H1 (cell line): ENCODE measurements around the gene GALNT1. TPM values are rescaled to one million over a fixed set of nuclear protein-coding genes. Genes with fewer than 3 reads are reported as not detected.

Source experiments
- CTCF ChIA-PET: fragments of 300-600 bp; sonication (Branson Sonifier 250); formaldehyde crosslinking; loops from one replicate; lab custom pipeline; 2021; ENCODE audit not compliant: partially characterized antibody; lab: Charles Lee
- POLR2A ChIA-PET: fragments of 300-600 bp; sonication (Branson Sonifier 250); formaldehyde crosslinking; loops from one replicate; lab custom pipeline; 2021; ENCODE audit warnings: inconsistent platforms; ENCODE audit not compliant: partially characterized antibody; lab: Charles Lee
- DNase-seq, 2 experiments: peaks; one replicate each; pipeline versions ENCODE4 v3.0.0 to v3.0.0-alpha.2; 2010 to 2022; ENCODE audit warnings: low spot score in 2 of 2, low read depth in 1 of 2, mixed read lengths in 1 of 2
- FAIRE-seq: peaks from 2 replicates; lab custom pipeline; 2011; peaks lifted over from hg19 to GRCh38; lab: Jason Lieb, UNC
- H2AFZ ChIP-seq: 2 replicates; pipeline ENCODE4 v1.8.1; 2012; ENCODE audit warnings: low read length, inconsistent platforms
- H2AK5ac ChIP-seq: 2 replicates; pipeline ENCODE4 v1.6.1; 2013; ENCODE audit warnings: low read depth, low read length
- H2BK120ac ChIP-seq: replicated peaks from 2 replicates; pipeline ENCODE3; 2013; ENCODE audit warnings: low read depth, low read length, inconsistent platforms
- H2BK12ac ChIP-seq: 2 replicates; pipeline ENCODE4 v1.6.1; 2013; ENCODE audit warnings: low read depth, low read length
- H2BK15ac ChIP-seq: 2 replicates; pipeline ENCODE4 v1.6.1; 2013; ENCODE audit warnings: low read length
- H2BK20ac ChIP-seq: 2 replicates; pipeline ENCODE4 v1.6.1; 2013; ENCODE audit warnings: low read length
- H2BK5ac ChIP-seq: 2 replicates; pipeline ENCODE4 v1.6.1; 2013; ENCODE audit warnings: low read depth, low read length
- H3K14ac ChIP-seq: 2 replicates; pipeline ENCODE4 v1.6.1; 2013; ENCODE audit warnings: inconsistent platforms; ENCODE audit not compliant: insufficient read length
- H3K18ac ChIP-seq: 2 replicates; pipeline ENCODE4 v1.6.1; 2013; ENCODE audit warnings: low read length; ENCODE audit errors: extremely low read depth
- H3K23ac ChIP-seq: 2 replicates; pipeline ENCODE4 v1.6.1; 2013; ENCODE audit warnings: inconsistent platforms; ENCODE audit not compliant: insufficient read length
- H3K23me2 ChIP-seq: 2 replicates; pipeline ENCODE4 v1.6.1; 2013; ENCODE audit warnings: low read depth, low read length
- H3K27ac ChIP-seq: 2 replicates; pipeline ENCODE4 v1.6.1; 2011; ENCODE audit warnings: low read depth, low read length, inconsistent platforms
- H3K27me3 ChIP-seq, 4 experiments: replicated peaks in 1 of 4; 1 replicate in 1 of 4; 2 replicates in 3 of 4; pipeline versions ENCODE4 v1.6.1 to v1.8.1; 2011 to 2013; ENCODE audit warnings: low read length in 3 of 4, mild to moderate bottlenecking in 3 of 4, inconsistent platforms in 2 of 4, mixed read lengths in 2 of 4, moderate library complexity in 1 of 4; ENCODE audit not compliant: control insufficient read depth in 3 of 4, insufficient read depth in 3 of 4; ENCODE audit errors: extremely low read depth in 1 of 4
- H3K36me3 ChIP-seq, 4 experiments: 2 replicates each; pipeline versions ENCODE4 v1.6.1 to v1.8.1; 2011 to 2013; ENCODE audit warnings: mild to moderate bottlenecking in 4 of 4, low read length in 3 of 4, moderate library complexity in 2 of 4, control low read depth in 1 of 4, inconsistent platforms in 1 of 4; ENCODE audit not compliant: insufficient read depth in 4 of 4, control insufficient read depth in 2 of 4
- H3K4ac ChIP-seq: replicated peaks from 2 replicates; pipeline ENCODE3; 2013; ENCODE audit warnings: low read length, low read depth, mixed read lengths, inconsistent platforms; ENCODE audit not compliant: insufficient read length
- H3K4me1 ChIP-seq, 4 experiments: replicated peaks in 1 of 4; 1 replicate in 1 of 4; 2 replicates in 3 of 4; pipeline versions ENCODE4 v1.6.1 to v1.8.1; 2011 to 2013; ENCODE audit warnings: low read length in 3 of 4, inconsistent platforms in 2 of 4, mixed read lengths in 1 of 4; ENCODE audit not compliant: insufficient read depth in 4 of 4, control insufficient read depth in 3 of 4
- H3K4me2 ChIP-seq, 2 experiments: 2 replicates each; pipeline versions ENCODE4 v1.6.1 to v1.8.1; 2011 to 2013; ENCODE audit warnings: low read depth in 2 of 2, low read length in 2 of 2, control low read depth in 1 of 2, inconsistent platforms in 1 of 2, mild to moderate bottlenecking in 1 of 2; ENCODE audit not compliant: insufficient read depth in 1 of 2
- H3K4me3 ChIP-seq, 4 experiments: fragments of 200-600, 300-600 bp in 1 of 4; sonication (generic), shearing (Covaris generic), sonication (Bioruptor Twin) in 1 of 4; 2 replicates each; pipeline versions ENCODE4 v1.5.1 to v1.8.1; 2011 to 2016; ENCODE audit warnings: low read length in 4 of 4, low read depth in 3 of 4, control low read depth in 2 of 4, inconsistent platforms in 2 of 4, mild to moderate bottlenecking in 2 of 4, mixed read lengths in 1 of 4, moderate library complexity in 1 of 4; ENCODE audit not compliant: insufficient read depth in 2 of 4; ENCODE audit errors: extremely low read depth in 1 of 4
- H3K56ac ChIP-seq: replicated peaks from 2 replicates; pipeline ENCODE3; 2013; ENCODE audit warnings: low read depth, mild to moderate bottlenecking, mixed read lengths, low read length, inconsistent platforms; ENCODE audit not compliant: insufficient read length
- H3K79me1 ChIP-seq: 2 replicates; pipeline ENCODE4 v1.6.1; 2013; ENCODE audit warnings: low read depth, low read length, control low read depth
- H3K79me2 ChIP-seq, 2 experiments: 2 replicates each; pipeline versions ENCODE4 v1.6.1 to v1.8.1; 2012 to 2013; ENCODE audit warnings: low read length in 2 of 2, mild to moderate bottlenecking in 2 of 2, inconsistent platforms in 1 of 2; ENCODE audit not compliant: insufficient read depth in 2 of 2, control insufficient read depth in 1 of 2
- H3K9ac ChIP-seq, 4 experiments: replicated peaks in 1 of 4; 1 replicate in 1 of 4; 2 replicates in 3 of 4; pipeline versions ENCODE4 v1.6.1 to v1.8.1; 2011 to 2013; ENCODE audit warnings: low read depth in 3 of 4, low read length in 3 of 4, control low read depth in 2 of 4, mild to moderate bottlenecking in 2 of 4, moderate library complexity in 2 of 4, inconsistent platforms in 1 of 4; ENCODE audit errors: extremely low read depth in 1 of 4
- H3K9me3 ChIP-seq, 2 experiments: 2 replicates each; pipeline versions ENCODE4 v1.6.1 to v1.8.1; 2012 to 2013; ENCODE audit warnings: mild to moderate bottlenecking in 2 of 2, moderate library complexity in 2 of 2, control low read depth in 1 of 2, inconsistent platforms in 1 of 2, low read depth in 1 of 2, low read length in 1 of 2, mixed read lengths in 1 of 2; ENCODE audit not compliant: insufficient read depth in 2 of 2
- H4K20me1 ChIP-seq, 2 experiments: replicated peaks in 1 of 2; 2 replicates each; pipeline versions ENCODE3 to v1.8.1; 2011 to 2013; ENCODE audit warnings: inconsistent platforms in 2 of 2, low read length in 2 of 2, mild to moderate bottlenecking in 1 of 2; ENCODE audit not compliant: insufficient read depth in 2 of 2, control insufficient read depth in 1 of 2
- H4K5ac ChIP-seq: 2 replicates; pipeline ENCODE4 v1.6.1; 2013; ENCODE audit warnings: low read length, low read depth, mixed read lengths, inconsistent platforms; ENCODE audit not compliant: insufficient read length
- H4K8ac ChIP-seq: 2 replicates; pipeline ENCODE4 v1.8.0; 2013; ENCODE audit warnings: mild to moderate bottlenecking, moderate library complexity, low read length, inconsistent platforms; ENCODE audit not compliant: insufficient read depth; ENCODE audit errors: extremely low read depth
- H4K91ac ChIP-seq: replicated peaks from 2 replicates; pipeline ENCODE3; 2013; ENCODE audit warnings: low read length, mixed read lengths, inconsistent platforms; ENCODE audit not compliant: insufficient read length
- JUND ChIP-seq: IDR thresholded peaks from 2 replicates; pipeline ENCODE4 v1.6.1; 2011; ENCODE audit warnings: mild to moderate bottlenecking, improper control_type of control experiment, low read length
- NANOG ChIP-seq: IDR thresholded peaks from 2 replicates; pipeline ENCODE4 v1.6.1; 2011; ENCODE audit warnings: low read length, low read depth, mild to moderate bottlenecking, inconsistent platforms; ENCODE audit not compliant: insufficient read depth, poor library complexity, severe bottlenecking
- SAP30 ChIP-seq: fragments of 300-600 bp; sonication (generic); IDR thresholded peaks from 2 replicates; pipeline ENCODE4 v1.7.1; 2012; ENCODE audit warnings: low read length, moderate library complexity, mild to moderate bottlenecking, inconsistent platforms; ENCODE audit not compliant: insufficient read depth, insufficient replicate concordance
- SIX5 ChIP-seq: IDR thresholded peaks from 2 replicates; pipeline ENCODE4 v1.6.1; 2011; ENCODE audit warnings: mild to moderate bottlenecking, low read depth, low read length
- SRF ChIP-seq: IDR thresholded peaks from 2 replicates; pipeline ENCODE4 v1.6.1; 2011; ENCODE audit warnings: mild to moderate bottlenecking, low read depth, low read length, moderate library complexity
- whole genome bisulfite sequencing, 2 experiments: shearing (Covaris generic) in 1 of 2; methylation state at CpG; one replicate each; pipeline versions ENCODE4 v1.1.6 to v1.1.7; 2013 to 2015; ENCODE audit warnings: low lambda C conversion rate in 2 of 2, mixed read lengths in 2 of 2, inconsistent platforms in 1 of 2, low coverage in 1 of 2, missing lambda C conversion rate in 1 of 2; ENCODE audit not compliant: insufficient replicate concordance in 2 of 2, insufficient coverage in 1 of 2, insufficient read length in 1 of 2; ENCODE audit errors: extremely low coverage in 1 of 2, missing lambda C conversion rate in 1 of 2; 5-methylcytosine and 5-hydroxymethylcytosine counted together
- polyA plus RNA-seq, 7 experiments: library from polyadenylated mRNA; depleted of rRNA in 3 of 7; stranded (reverse) in 5 of 7; unstranded in 2 of 7; fragments of >200 nt in 5 of 7; fragments of 200-250 nt in 2 of 7; gene quantifications; 1 replicate in 5 of 7; 2 replicates in 1 of 7; 4 replicates in 1 of 7; pipeline versions ENCODE4 v1.2.1 to v1.2.3, GENCODE V29; 2011 to 2013; ENCODE audit warnings: missing spikeins in 2 of 7, mixed read lengths in 2 of 7
- total RNA-seq: library from RNA; stranded (reverse); fragmentation: NEBNext Ultra II Directional; extraction: Animal tissue kit (Norgen Biotek cat#: 25700); gene quantifications from 2 replicates; pipeline ENCODE4 v1.2.1, GENCODE V29; 2021
- TF ChIP-seq, protein P1 (sequence below): IDR thresholded peaks from 2 replicates; pipeline ENCODE4 v1.6.1; 2012; ENCODE audit warnings: inconsistent platforms
- TF ChIP-seq, protein P2 (sequence below): IDR thresholded peaks from 2 replicates; pipeline ENCODE4 v1.6.1; 2012; ENCODE audit warnings: low read length, inconsistent platforms

Gene GALNT1
- total and polyA plus RNA-seq, 2 of the 8 experiments (the other 6 are each of a cell fraction or from before 2014, with no cell fraction given) = 22.4 to 101 TPM

DNA sequence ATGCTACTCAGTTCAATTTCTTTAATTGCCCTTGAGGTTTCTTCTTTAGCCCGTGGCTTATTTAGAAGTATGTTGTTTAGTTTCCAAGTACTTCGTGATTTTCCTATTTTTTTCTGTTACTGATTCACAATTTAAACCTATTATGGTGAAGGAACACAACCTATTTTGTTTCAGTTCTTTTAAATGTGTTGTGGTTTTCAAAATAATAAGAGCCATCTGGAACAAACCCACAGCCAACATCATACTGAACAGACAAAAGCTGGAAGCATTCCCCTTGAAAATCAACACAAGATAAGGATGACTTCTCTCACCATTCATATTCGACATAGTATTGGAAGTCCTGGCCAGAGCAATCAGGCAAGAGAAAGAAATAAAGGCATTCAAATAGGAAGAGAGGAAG, 155.2 kb downstream of the GALNT1 start:
- H3K27ac ChIP-seq = no peak overlapping the region
- FAIRE-seq = no peak
- H3K27me3 ChIP-seq = no peaks in the 10 kb centered on the region
- WGBS, 2 experiments = 74% methylated on average over 3 of the region's 3 CpGs; no CpG with 5 or more reads in 1 of the 2 experiments
- no peak overlapping the region for H2BK120ac ChIP-seq
- H3K79me1 ChIP-seq = no peaks in the 10 kb centered on the region
- H4K91ac ChIP-seq = no peak overlapping the region
- no peak overlapping the region for H2BK20ac ChIP-seq
- no peaks in the 10 kb centered on the region for H4K20me1 ChIP-seq
- CTCF ChIA-PET = interaction anchor here (1.3 to 1.6 kb wide), 2 partner anchors 19 to 75 kb away, joined by 3 read pairs; no protein-coding TSS in a partner anchor
- H3K23ac ChIP-seq = no peak overlapping the region
- no peak for DNase-seq
- H4K8ac ChIP-seq = no peak overlapping the region
- no peak overlapping the region for H3K4me2 ChIP-seq
- no peak overlapping the region for H3K4me3 ChIP-seq
- H2AFZ ChIP-seq = no peak overlapping the region
- H3K79me2 ChIP-seq = no peaks in the 10 kb centered on the region
- no peaks in the 10 kb centered on the region for H3K4me1 ChIP-seq
- H2AK5ac ChIP-seq = no peak overlapping the region
- H3K9me3 ChIP-seq = no peaks in the 10 kb centered on the region
- H3K9ac ChIP-seq = no peak overlapping the region
- no peak overlapping the region for H3K56ac ChIP-seq
- no peaks in the 10 kb centered on the region for H3K23me2 ChIP-seq
- no peaks in the 10 kb centered on the region for H3K36me3 ChIP-seq
- no peak overlapping the region; the same call in 1 of the 2 replicates for H2BK5ac ChIP-seq
- H2BK15ac ChIP-seq = no peak overlapping the region
- no peak overlapping the region for H3K4ac ChIP-seq
- POLR2A ChIA-PET = no interaction called here
- H3K14ac ChIP-seq = no peak overlapping the region
- no peak overlapping the region for H3K18ac ChIP-seq
- H2BK12ac ChIP-seq = no peak overlapping the region
- H4K5ac ChIP-seq = no peak overlapping the region
- TF ChIP-seq SIX5 (no peak), SAP30 (no peak), SRF (no peak), NANOG (no peak), JUND (no peak)
- TF ChIP-seq, protein P1, sequence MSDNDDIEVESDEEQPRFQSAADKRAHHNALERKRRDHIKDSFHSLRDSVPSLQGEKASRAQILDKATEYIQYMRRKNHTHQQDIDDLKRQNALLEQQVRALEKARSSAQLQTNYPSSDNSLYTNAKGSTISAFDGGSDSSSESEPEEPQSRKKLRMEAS = no peak
- TF ChIP-seq, protein P2, sequence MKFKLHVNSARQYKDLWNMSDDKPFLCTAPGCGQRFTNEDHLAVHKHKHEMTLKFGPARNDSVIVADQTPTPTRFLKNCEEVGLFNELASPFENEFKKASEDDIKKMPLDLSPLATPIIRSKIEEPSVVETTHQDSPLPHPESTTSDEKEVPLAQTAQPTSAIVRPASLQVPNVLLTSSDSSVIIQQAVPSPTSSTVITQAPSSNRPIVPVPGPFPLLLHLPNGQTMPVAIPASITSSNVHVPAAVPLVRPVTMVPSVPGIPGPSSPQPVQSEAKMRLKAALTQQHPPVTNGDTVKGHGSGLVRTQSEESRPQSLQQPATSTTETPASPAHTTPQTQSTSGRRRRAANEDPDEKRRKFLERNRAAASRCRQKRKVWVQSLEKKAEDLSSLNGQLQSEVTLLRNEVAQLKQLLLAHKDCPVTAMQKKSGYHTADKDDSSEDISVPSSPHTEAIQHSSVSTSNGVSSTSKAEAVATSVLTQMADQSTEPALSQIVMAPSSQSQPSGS = no peak
